Measurements from ENCODE around the gene EIF4A2.

Gene EIF4A2

DNA sequence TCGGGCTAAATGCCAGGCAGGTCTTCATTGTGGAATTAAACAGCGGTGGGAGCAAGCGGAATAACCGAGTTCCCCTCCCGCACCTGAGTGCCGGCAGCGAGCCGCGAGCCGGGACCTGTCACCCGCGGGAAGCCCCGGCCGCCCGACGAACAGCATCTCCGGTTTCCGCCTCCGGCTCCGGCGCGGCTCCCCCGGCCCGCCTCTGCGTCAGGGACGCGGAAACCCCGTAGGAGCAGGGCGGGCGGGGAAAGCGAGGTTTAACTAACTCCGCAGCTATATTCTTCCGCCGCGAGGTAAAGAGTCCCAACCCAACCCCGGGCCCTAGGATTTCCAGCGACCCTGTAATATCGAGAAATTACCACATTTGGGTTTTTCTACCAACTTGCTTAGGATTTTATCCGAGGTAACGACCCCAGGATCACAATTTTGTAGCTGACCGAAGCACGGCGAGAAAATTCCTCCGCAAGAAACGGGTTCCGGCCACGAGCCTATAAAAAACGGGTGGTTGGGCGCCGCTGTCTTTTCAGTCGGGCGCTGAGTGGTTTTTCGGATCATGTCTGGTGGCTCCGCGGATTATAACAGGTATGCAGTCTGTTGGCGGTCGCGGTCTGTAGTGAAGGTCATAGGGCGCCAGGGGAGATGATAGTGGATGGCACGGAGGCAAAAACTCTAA lies at the start of gene EIF4A2:
TSS of gene EIF4A2 (plus strand) at position 520 of the 673 bp plus-strand sequence. CDS start at position 554, 34 bp downstream.
- in situ Hi-C loops (cut with MboI; ENCODE audit: low sequenced_read_pairs), result no loop called here

DNA sequence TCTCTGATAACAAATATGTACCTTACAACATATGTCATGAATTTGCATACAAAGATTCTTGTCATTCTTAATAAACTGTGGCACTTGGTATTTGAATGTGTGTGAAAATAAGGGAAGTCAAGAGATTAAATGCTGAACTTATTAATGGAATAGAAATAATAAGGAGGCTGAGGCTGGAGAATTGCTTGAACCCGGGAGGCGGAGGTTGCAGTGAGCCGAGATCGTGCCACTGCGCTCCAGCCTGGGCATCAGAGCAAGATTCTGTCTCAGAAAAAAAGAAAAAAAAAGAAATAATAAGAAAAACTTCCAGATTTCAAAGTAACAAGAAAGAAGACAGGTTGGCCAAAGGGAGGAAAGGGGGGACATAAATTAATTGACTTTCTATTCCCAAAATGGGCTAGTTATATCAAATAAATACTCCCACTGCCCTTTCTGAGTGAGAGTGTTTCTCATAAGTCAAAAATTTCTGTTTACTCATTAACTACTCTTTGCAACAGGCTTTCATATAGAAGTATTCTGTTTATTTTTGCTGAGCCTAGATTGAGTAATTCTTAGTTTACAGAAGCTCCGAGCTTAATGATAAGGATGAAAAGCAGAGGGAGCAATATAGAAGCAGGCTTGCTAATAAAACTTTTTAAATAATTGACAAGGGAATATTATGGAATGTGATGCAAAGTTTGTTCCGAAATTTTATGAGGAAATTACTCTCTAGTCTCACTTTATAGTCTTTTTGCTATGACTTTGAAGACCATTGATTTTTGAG lies 40.6 kb upstream of the EIF4A2 start:
- in situ Hi-C loops (cut with MboI; ENCODE audit: low sequenced_read_pairs), result no loop called here

DNA sequence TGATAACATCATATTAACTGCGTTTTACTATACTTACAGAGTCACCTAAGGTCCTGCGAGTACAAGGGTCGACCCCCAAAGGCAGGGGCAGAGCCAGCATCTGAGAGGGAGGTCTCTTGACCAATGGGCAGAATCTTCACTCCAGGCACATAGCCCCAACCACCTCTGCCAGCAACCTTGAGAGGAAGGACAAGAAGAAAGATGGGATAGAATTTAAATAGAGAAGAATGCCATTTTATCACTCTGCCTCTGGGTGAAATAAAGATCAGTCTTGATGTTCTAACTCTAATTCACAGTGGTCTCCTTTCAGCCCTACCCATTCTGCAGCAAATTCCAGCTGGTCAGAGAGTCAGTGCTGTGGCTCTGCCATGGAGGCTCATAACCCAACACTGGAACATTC lies 39.7 kb upstream of the EIF4A2 start:
- in situ Hi-C loops (cut with MboI; ENCODE audit: low sequenced_read_pairs), result no loop called here

DNA sequence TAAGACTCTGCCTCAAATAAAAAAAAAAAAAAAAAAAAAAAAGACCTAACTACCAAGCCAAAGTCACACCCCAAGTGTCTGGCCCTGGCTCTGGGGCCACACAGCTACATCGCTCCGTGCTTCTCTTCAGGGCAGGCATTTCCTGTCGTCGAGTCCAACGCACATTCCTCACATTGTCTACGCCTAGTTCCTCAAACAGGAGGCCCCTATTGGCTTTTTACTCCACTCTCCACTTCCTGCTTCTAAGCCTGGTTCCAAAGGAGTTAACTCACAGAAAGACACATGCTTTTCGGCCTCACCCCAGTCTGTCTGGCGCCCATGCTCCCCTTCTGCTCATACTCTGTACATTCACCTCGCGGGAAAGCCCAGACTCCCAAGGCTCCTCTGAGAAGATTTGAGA lies 37.4 kb upstream of the EIF4A2 start:
- in situ Hi-C loops (cut with MboI; ENCODE audit: low sequenced_read_pairs), result no loop called here

- in situ Hi-C loops (cut with MboI; ENCODE audit: low sequenced_read_pairs), result no loop called here
These were observed 33.1 kb upstream of the EIF4A2 start for GRCh38 chr3:186750316-186750715.

GRCh38 chr3:186751480-186751879 lies 31.9 kb upstream of the EIF4A2 start:
- in situ Hi-C loops (cut with MboI; ENCODE audit: low sequenced_read_pairs), result no loop called here

GRCh38 chr3:186754006-186754405 lies 29.4 kb upstream of the EIF4A2 start:
- in situ Hi-C loops (cut with MboI; ENCODE audit: low sequenced_read_pairs), result no loop called here

DNA sequence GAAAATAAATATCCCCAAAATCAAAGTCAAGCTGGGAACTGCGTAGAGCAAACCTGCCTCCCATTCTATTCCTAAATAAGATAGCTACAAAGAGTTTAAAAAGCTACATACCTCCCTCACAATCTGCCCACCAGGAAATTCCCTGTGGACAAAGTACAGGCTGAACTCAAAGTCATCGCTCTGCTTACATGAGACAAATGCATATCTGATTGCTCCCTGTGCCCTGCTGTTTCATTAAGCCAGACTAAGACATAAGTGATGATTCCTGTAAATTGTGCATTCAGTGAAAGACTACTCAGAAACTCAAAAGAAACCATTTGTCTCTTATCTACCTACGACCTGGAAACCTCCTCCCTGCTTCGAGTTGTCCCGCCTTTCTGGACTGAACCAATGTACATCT lies 28.5 kb upstream of the EIF4A2 start:
- in situ Hi-C loops (cut with MboI; ENCODE audit: low sequenced_read_pairs), result no loop called here

- in situ Hi-C loops (cut with MboI; ENCODE audit: low sequenced_read_pairs), result no loop called here
These were observed 26.2 kb upstream of the EIF4A2 start for GRCh38 chr3:186757214-186757613.

DNA sequence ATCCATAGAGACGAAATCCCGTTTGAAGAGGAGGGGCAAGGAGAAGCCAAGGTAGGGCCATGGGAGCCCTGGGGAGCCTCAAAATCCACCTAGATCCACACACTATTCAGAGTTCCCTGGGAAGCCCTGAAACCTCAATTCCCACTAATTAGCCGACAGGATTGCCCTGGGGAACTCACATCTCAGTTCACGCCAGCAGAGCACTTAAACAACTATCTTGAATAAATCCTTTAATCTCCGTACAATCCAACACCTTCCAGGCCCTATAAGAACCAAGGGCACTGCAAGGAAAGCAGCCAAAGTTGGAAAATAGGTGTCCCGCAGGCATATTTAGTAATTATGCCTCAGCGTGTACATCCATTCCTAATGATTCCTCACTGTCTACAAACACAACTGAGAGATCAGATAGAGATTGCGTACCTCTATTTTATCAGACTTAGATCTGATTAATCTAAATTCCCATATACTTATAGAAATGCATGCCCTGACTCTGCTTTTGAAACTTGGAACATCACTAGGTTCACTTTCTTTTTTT lies 25.6 kb upstream of the EIF4A2 start:
- in situ Hi-C loops (cut with MboI; ENCODE audit: low sequenced_read_pairs), result no loop called here

DNA sequence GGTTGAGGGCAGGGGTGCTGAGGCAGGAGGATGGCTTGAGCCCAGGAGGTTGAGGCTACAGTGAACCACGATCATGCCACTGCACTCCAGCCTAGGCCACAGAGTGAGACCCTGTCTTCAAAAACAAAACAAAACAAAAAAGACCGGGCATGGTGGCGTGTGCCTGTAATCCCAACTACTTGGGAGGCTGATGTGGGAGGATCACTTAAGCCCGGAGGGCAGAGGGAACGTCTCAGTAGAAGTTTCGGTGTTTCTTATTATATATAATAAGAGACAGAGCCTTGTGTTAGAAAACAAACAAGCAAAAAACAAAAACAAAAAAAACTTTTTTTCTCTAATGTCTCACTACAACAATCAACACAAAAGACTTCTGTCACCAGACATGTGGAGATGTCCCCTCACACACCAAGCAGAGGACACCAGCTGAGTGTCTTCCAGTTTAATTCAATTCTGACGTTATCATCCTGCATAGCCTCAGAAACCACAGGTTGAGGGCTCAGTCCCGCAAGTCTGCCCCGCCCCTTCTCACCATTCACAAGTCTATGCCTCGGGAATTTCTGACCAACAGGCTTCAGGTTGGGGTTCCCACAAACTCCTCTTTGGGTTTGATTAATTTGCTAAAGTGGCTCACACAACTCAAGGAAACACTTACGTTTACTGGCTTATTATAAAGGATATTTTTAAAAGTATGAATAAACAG lies 24.0 kb upstream of the EIF4A2 start:
- in situ Hi-C loops (cut with MboI; ENCODE audit: low sequenced_read_pairs), result no loop called here

GRCh38 chr3:186760141-186760833 lies 23.1 kb upstream of the EIF4A2 start:
- in situ Hi-C loops (cut with MboI; ENCODE audit: low sequenced_read_pairs), result no loop called here

- in situ Hi-C loops (cut with MboI; ENCODE audit: low sequenced_read_pairs), result no loop called here
These were observed 22.4 kb upstream of the EIF4A2 start for GRCh38 chr3:186760897-186761447.

GRCh38 chr3:186772281-186772694 lies 11.1 kb upstream of the EIF4A2 start:
- in situ Hi-C loops (cut with MboI; ENCODE audit: low sequenced_read_pairs), result no loop called here

GRCh38 chr3:186772701-186773417 lies 10.5 kb upstream of the EIF4A2 start:
- in situ Hi-C loops (cut with MboI; ENCODE audit: low sequenced_read_pairs), result no loop called here

- in situ Hi-C loops (cut with MboI; ENCODE audit: low sequenced_read_pairs), result no loop called here
These were observed 7.4 kb upstream of the EIF4A2 start for GRCh38 chr3:186775999-186776398.

DNA sequence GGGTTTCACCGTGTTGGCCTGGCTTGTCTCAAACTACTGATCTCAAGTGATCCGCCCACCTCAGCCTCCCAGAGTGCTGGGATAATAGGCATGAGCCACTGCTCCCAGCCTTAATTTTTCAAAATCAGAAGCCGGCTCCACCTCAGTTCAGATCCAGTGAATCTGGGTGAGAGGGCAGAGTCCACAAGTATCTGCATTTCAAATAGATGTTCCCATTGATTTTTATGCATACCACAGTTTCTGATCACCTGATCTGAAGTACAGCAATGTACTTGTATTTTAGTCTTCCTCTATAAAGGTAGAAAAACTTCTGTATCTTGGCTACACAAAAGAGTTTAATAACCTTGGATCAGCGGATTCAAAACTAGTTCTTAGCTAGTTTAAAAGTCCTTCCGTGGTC lies 4.2 kb upstream of the EIF4A2 start:
- in situ Hi-C loops (cut with MboI; ENCODE audit: low sequenced_read_pairs), result no loop called here

DNA sequence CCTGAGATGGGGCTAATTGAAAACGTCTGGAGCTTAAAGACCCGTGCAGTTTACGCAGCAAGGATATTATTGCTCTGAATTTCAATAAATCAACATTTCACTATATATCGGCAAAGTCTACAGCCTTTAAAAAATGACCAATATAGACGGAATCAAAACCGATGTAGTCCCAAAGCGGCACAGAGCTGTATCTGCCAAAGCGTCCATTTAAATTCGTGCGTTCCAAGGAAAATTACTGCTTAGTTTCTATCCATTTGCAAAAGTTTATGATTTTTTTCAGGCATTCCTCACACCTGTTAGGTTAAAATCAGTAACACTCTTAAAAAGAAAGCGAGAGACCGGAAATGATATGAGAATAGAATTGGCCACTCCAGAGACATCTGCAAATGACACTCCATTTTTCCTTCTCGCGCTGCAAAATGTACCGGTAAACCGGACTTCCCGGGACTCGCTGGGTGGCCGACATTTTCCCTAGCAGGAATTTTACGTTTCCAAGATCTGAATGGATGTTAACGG lies 777 bp upstream of the EIF4A2 start:
- in situ Hi-C loops (cut with MboI; ENCODE audit: low sequenced_read_pairs), result no loop called here

- in situ Hi-C loops (cut with MboI; ENCODE audit: low sequenced_read_pairs), result no loop called here
These were observed 546 bp downstream of the EIF4A2 start for GRCh38 chr3:186783731-186784515.
